ENCODE data around the gene HOXA6.

GRCh38 chr7:27158436-27159265 is 11.1 kb upstream of the HOXA6 start:
- TF ChIP-seq POLR2A (IDR thresholded peaks at IDR 0.05; ENCODE audit: low read depth, low read length) = no peak
- no peak for TF ChIP-seq POLR2AphosphoS5 (IDR thresholded peaks at IDR 0.05; ENCODE audit: insufficient read depth, low read depth, low read length)
- TF ChIP-seq CTCF (IDR thresholded peaks at IDR 0.05; ENCODE audit: extremely low read depth in 1 of 2, insufficient read depth in 1 of 2, low read depth in 1 of 2, low read length in 2 of 2) = no peak
- TF ChIP-seq EZH2 (IDR thresholded peaks at IDR 0.05; ENCODE audit: borderline replicate concordance, low read depth, low read length, severe bottlenecking) = no peak
- no peak for TF ChIP-seq MAX (IDR thresholded peaks at IDR 0.05; ENCODE audit: insufficient read depth, insufficient read length)

Measured in endothelial cell of umbilical vein (primary cell).